Esophagus squamous epithelium (tissue), 4 donors: ENCODE measurements around the gene HOXB5.

Experiments
- POLR2A ChIP-seq, 4 donors: fragments of 450-650 bp; IDR thresholded peaks; one replicate each; pipeline ENCODE4 v1.6.1; 2017; ENCODE audit warnings: antibody characterized with exemption in 4 of 4, mild to moderate bottlenecking in 4 of 4, moderate library complexity in 3 of 4
- TF ChIP-seq, protein P1 (sequence below), 6 experiments: fragments of 450-650 bp in 4 of 6; fragments of 200-600 bp in 2 of 6; sonication (generic) in 2 of 6; IDR thresholded peaks; one replicate each; pipeline ENCODE4 v1.5.1; 2016 to 2019; ENCODE audit warnings: antibody characterized with exemption in 6 of 6, mild to moderate bottlenecking in 4 of 6, moderate library complexity in 4 of 6

DNA sequence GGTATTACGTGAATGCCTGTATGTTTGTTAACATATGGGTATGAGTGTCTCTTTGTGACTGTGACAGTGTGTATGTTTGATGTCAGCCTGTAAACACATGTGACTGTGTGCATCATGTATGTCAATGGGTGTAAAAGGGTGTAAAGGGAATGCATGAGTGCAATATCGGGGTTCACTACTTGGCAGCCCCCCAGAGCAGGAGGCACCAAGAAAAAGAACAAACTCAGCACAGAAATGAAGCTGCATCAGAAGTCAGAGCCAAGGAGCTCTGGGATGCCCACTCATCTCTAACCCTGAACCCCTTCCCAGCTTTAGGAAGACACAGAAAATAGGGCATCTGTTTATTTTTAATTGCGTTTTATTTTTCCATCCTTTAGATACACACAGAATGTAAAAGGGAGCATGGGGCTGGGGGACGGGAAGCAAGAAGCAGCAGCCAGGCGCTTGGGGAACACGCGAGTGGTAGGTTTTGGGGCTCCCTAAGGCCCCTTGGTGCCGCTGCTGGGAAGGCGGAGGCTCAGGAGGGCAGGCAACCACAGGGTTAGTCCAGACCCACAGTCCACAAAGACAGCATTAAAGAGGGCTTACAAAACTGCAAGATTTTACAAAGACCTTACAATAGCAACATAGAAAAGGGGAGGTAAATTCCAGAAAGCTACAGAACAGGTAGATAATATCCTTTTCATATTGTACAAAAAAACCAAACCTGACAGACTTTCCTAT lies 13.5 kb upstream of the HOXB5 start:
- TF ChIP-seq, protein P1, sequence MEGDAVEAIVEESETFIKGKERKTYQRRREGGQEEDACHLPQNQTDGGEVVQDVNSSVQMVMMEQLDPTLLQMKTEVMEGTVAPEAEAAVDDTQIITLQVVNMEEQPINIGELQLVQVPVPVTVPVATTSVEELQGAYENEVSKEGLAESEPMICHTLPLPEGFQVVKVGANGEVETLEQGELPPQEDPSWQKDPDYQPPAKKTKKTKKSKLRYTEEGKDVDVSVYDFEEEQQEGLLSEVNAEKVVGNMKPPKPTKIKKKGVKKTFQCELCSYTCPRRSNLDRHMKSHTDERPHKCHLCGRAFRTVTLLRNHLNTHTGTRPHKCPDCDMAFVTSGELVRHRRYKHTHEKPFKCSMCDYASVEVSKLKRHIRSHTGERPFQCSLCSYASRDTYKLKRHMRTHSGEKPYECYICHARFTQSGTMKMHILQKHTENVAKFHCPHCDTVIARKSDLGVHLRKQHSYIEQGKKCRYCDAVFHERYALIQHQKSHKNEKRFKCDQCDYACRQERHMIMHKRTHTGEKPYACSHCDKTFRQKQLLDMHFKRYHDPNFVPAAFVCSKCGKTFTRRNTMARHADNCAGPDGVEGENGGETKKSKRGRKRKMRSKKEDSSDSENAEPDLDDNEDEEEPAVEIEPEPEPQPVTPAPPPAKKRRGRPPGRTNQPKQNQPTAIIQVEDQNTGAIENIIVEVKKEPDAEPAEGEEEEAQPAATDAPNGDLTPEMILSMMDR (IDR thresholded peaks at IDR 0.05) = no peak
- no peak for TF ChIP-seq POLR2A (IDR thresholded peaks at IDR 0.05)
